Subcutaneous adipose tissue (tissue), 4 donors: ENCODE data around the gene EPHA4. TPM values are rescaled to one million over a fixed set of nuclear protein-coding genes. Genes with fewer than 3 reads are reported as not detected.

ENCODE experiments used
- CTCF ChIP-seq: fragments of 450-650 bp; IDR thresholded peaks from one replicate; pipeline ENCODE4 v1.5.1; 2016; ENCODE audit warnings: low read depth, mild to moderate bottlenecking, control low read depth, antibody characterized with exemption, moderate library complexity
- total RNA-seq, 4 donors: library from RNA; depleted of rRNA; stranded (reverse); fragments of >200 nt; gene quantifications; one replicate each; pipeline ENCODE4 v1.1.0, GENCODE V29; 2016

EPHA4 gene
- total RNA-seq, 4 donors from 2014 or later: 30.3 to 52.0 (median 39.4) TPM

- TF ChIP-seq CTCF: no peak
Observed at GRCh38 chr2:221480821-221481220, 91.3 kb downstream of the EPHA4 start.

GRCh38 chr2:221480163-221480562, 91.9 kb downstream of the EPHA4 start:
- no peak for TF ChIP-seq CTCF

- TF ChIP-seq CTCF: no peak
Observed at GRCh38 chr2:221478485-221478863, 93.6 kb downstream of the EPHA4 start.

- TF ChIP-seq CTCF: no peak
Observed at GRCh38 chr2:221477714-221478484, 94.2 kb downstream of the EPHA4 start.

GRCh38 chr2:221476195-221476594, 95.9 kb downstream of the EPHA4 start:
- TF ChIP-seq CTCF: no peak

GRCh38 chr2:221473451-221473850, 98.7 kb downstream of the EPHA4 start:
- no peak for TF ChIP-seq CTCF

GRCh38 chr2:221468317-221468716, 103.8 kb downstream of the EPHA4 start:
- no peak for TF ChIP-seq CTCF
